Spleen (tissue), 11 donors: ENCODE data around the gene UNCX. TPM values are rescaled to one million over a fixed set of nuclear protein-coding genes. Genes with fewer than 3 reads are reported as not detected.

Experiments
- DNase-seq: peaks from one replicate; pipeline ENCODE4 v3.0.0-alpha.2; 2020
- H3K27ac ChIP-seq, 8 donors: fragments of 200-600 bp; sonication (generic) in 7 of 8; 1 replicate in 4 of 8; 2 replicates in 4 of 8; pipeline versions ENCODE4 v1.5.0 to v1.8.0; 2016 to 2021; ENCODE audit warnings: inconsistent platforms in 4 of 8, mild to moderate bottlenecking in 4 of 8, moderate library complexity in 1 of 8
- H3K27me3 ChIP-seq, 7 donors: fragments of 200-600 bp; sonication (generic) in 6 of 7; replicated peaks in 1 of 7; 1 replicate in 4 of 7; 2 replicates in 3 of 7; pipeline versions ENCODE4 v1.5.0 to v1.8.0; 2016 to 2021; ENCODE audit warnings: inconsistent platforms in 3 of 7, mild to moderate bottlenecking in 1 of 7
- H3K36me3 ChIP-seq, 6 donors: fragments of 200-600 bp; sonication (generic) in 5 of 6; 1 replicate in 4 of 6; 2 replicates in 2 of 6; pipeline versions ENCODE4 v1.5.0 to v1.8.0; 2016 to 2021; ENCODE audit warnings: inconsistent platforms in 2 of 6
- H3K4me1 ChIP-seq, 6 donors: fragments of 200-600 bp; sonication (generic) in 5 of 6; 1 replicate in 3 of 6; 2 replicates in 3 of 6; pipeline versions ENCODE4 v1.5.0 to v1.8.0; 2016 to 2021; ENCODE audit warnings: inconsistent platforms in 3 of 6
- H3K4me3 ChIP-seq, 8 donors: fragments of 200-600 bp; sonication (generic) in 7 of 8; 1 replicate in 4 of 8; 2 replicates in 4 of 8; pipeline versions ENCODE4 v1.5.0 to v1.8.0; 2016 to 2021; ENCODE audit warnings: inconsistent platforms in 4 of 8, mild to moderate bottlenecking in 4 of 8, moderate library complexity in 2 of 8
- H3K9me3 ChIP-seq, 8 donors: fragments of 200-600 bp; sonication (generic) in 7 of 8; 1 replicate in 4 of 8; 2 replicates in 4 of 8; pipeline versions ENCODE4 v1.5.0 to v1.8.0; 2016 to 2021; ENCODE audit warnings: inconsistent platforms in 4 of 8
- CTCF ChIP-seq, 11 experiments: fragments of 200-600 bp in 7 of 11; fragments of 450-650 bp in 4 of 11; sonication (generic) in 4 of 11; IDR thresholded peaks in 8 of 11; conservative IDR thresholded peaks in 3 of 11; 1 replicate in 7 of 11; 2 replicates in 4 of 11; pipeline versions ENCODE4 v1.4.0 to v1.8.0; 2016 to 2021; ENCODE audit warnings: antibody characterized with exemption in 11 of 11, inconsistent platforms in 4 of 11, mild to moderate bottlenecking in 1 of 11
- POLR2A ChIP-seq, 3 donors: fragments of 450-650 bp; IDR thresholded peaks; one replicate each; pipeline ENCODE4 v1.5.1; 2017; ENCODE audit warnings: antibody characterized with exemption in 3 of 3, mild to moderate bottlenecking in 1 of 3
- POLR2AphosphoS5 ChIP-seq, 3 donors: sonication (generic); formaldehyde crosslinking; IDR thresholded peaks; one replicate each; pipeline ENCODE4 v1.5.1; 2017; ENCODE audit warnings: antibody characterized with exemption in 3 of 3
- WGBS, 5 donors: extraction: QIAGEN DNeasy Blood & Tissue Kit in 3 of 5; methylation state at CpG; one replicate each; pipeline versions ENCODE4 v1.1.5 to v1.1.7; 2013 to 2018; 5-methylcytosine and 5-hydroxymethylcytosine counted together
- intact Hi-C: fragments of 100-400 bp; cut with DNase I; formaldehyde crosslinking; loops from one replicate; pipeline ENCODE4 v1.15.0; 2023; ENCODE audit warnings: low total_unique reads
- polyA plus RNA-seq, 3 donors: library from polyadenylated mRNA; stranded (reverse); fragments of 200-250 nt; gene quantifications; one replicate each; pipeline ENCODE4 v1.2.1, GENCODE V29; 2013
- total RNA-seq, 7 donors: library from RNA; depleted of rRNA in 3 of 7; stranded (reverse); fragments of >200 nt in 3 of 7; fragmentation: NEBNext Ultra II Directional in 4 of 7; extraction: Animal tissue kit (Norgen Biotek cat#: 25700) in 4 of 7; gene quantifications; one replicate each; pipeline versions ENCODE4 v1.1.0 to v1.2.1, GENCODE V29; 2016 to 2021
- donor health status: healthy with polysubstance abuse.
- donor health status: DM: no; HTN: no; CAD: no; lungs with moderate emphysema.
- donor health status: DM: no; HTN: no; CAD: no.
- donor health status: Bipolar disorder and iron deficiency.
- donor health status: healthy.
- donor health status: DM: no; HTN: no; CAD: no.
- donor health status: DM: yes; HTN: yes; CAD: no.

UNCX gene
- total and polyA plus RNA-seq, 10 donors: not detected

GRCh38 chr7:1219498-1219897, 13.2 kb upstream of the UNCX start:
- no peak overlapping the region for H3K27ac ChIP-seq
- H3K4me3 ChIP-seq: no peak overlapping the region
- H3K36me3 ChIP-seq: no peaks in the 10 kb centered on the region
- H3K4me1 ChIP-seq: peaks cover 0 to 8% (median 0%) of the 10 kb centered on the region in 6 donors
- intact Hi-C loops: no loop called here
- 58 to 70% (median 63%) methylated on average over 9 of the region's 9 CpGs for WGBS, 5 donors
- TF ChIP-seq POLR2A (IDR thresholded peaks at IDR 0.05) (no peak), CTCF (IDR thresholded peaks at IDR 0.05 in 8 of 11, conservative IDR thresholded peaks at IDR 0.05 in 3 of 11) (no peak), POLR2AphosphoS5 (IDR thresholded peaks at IDR 0.05) (no peak)
- peaks cover 0 to 9% (median 3%) of the 10 kb centered on the region in 8 donors for H3K9me3 ChIP-seq
- peaks cover 4 to 100% (median 42%) of the 10 kb centered on the region in 7 donors for H3K27me3 ChIP-seq
- no peak for DNase-seq

GRCh38 chr7:1220000-1220726, 12.5 kb upstream of the UNCX start:
- H3K4me3 ChIP-seq: no peak overlapping the region
- peaks cover 5 to 100% (median 45%) of the 10 kb centered on the region in 7 donors for H3K27me3 ChIP-seq
- H3K4me1 ChIP-seq: peaks cover 0 to 12% (median 0%) of the 10 kb centered on the region in 6 donors
- intact Hi-C loops: loop anchor here (10.0 kb wide), 1 partner anchor 245 kb away; no protein-coding TSS in a partner anchor
- TF ChIP-seq POLR2AphosphoS5 (IDR thresholded peaks at IDR 0.05) (no peak), POLR2A (IDR thresholded peaks at IDR 0.05) (no peak), CTCF (IDR thresholded peaks at IDR 0.05 in 8 of 11, conservative IDR thresholded peaks at IDR 0.05 in 3 of 11) (no peak)
- H3K27ac ChIP-seq: no peak overlapping the region
- DNase-seq: no peak
- no peaks in the 10 kb centered on the region for H3K36me3 ChIP-seq
- 57 to 65% (median 60%) methylated on average over 13 of the region's 13 CpGs for WGBS, 5 donors
- peaks cover 0 to 9% (median 3%) of the 10 kb centered on the region in 8 donors for H3K9me3 ChIP-seq

- intact Hi-C loops: loop anchor here (10.0 kb wide), 1 partner anchor 244 kb away; no protein-coding TSS in a partner anchor
- H3K27ac ChIP-seq: no peak overlapping the region
- no peak for DNase-seq
- H3K36me3 ChIP-seq: no peaks in the 10 kb centered on the region
- H3K27me3 ChIP-seq: peaks cover 5 to 100% (median 55%) of the 10 kb centered on the region in 7 donors
- peaks cover 0 to 19% (median 3%) of the 10 kb centered on the region in 6 donors for H3K4me1 ChIP-seq
- H3K4me3 ChIP-seq: no peak overlapping the region
- H3K9me3 ChIP-seq: peaks cover 0 to 8% (median 3%) of the 10 kb centered on the region in 8 donors
- 61 to 69% (median 68%) methylated on average over 22 of the region's 22 CpGs for WGBS, 5 donors
- TF ChIP-seq POLR2AphosphoS5 (IDR thresholded peaks at IDR 0.05): no peak
- TF ChIP-seq POLR2A (IDR thresholded peaks at IDR 0.05): no peak
- TF ChIP-seq CTCF (IDR thresholded peaks at IDR 0.05 in 8 of 11, conservative IDR thresholded peaks at IDR 0.05 in 3 of 11): no peak
These were observed 11.5 kb upstream of the UNCX start for GRCh38 chr7:1220977-1221745.
